ENCODE results near the gene TMEM178B.

The TMEM178B gene

GRCh38 chr7:141251180-141251579, 177.3 kb downstream of the TMEM178B start:
- in situ Hi-C loops (cut with HindIII; ENCODE audit: low sequenced_read_pairs): no loop called here
- H3K4me3 ChIP-seq (ENCODE audit: low read depth, low read length): no peak overlapping the region
- no peak for TF ChIP-seq CTCF (IDR thresholded peaks at IDR 0.05; ENCODE audit: low read depth, low read length, missing control alignments)
- DNase-seq (ENCODE audit: low read depth): no peak

DNA sequence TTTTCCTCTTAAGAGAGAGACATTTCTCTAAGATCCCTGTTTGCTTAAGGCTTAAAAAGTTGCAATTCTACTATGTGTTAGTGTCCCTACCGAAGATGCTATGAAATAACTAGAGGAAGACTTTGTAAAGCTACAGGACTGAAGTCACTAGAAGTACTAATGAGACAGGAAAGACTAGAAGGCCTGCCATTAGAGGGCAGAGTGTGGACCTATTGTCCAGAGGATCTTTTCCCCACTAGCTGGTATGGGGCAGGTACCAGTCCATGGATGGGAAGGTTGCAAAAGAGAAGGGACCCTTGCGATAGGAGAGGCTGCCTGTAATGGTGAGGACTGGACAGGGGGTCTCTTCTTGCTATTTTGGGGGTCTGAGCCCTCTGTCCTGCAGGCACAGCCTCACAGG, 178.1 kb downstream of the TMEM178B start:
- H3K4me3 ChIP-seq (ENCODE audit: low read depth, low read length): no peak overlapping the region
- in situ Hi-C loops (cut with HindIII; ENCODE audit: low sequenced_read_pairs): no loop called here
- no peak for DNase-seq (ENCODE audit: low read depth)
- TF ChIP-seq CTCF (IDR thresholded peaks at IDR 0.05; ENCODE audit: low read depth, low read length, missing control alignments): no peak

DNA sequence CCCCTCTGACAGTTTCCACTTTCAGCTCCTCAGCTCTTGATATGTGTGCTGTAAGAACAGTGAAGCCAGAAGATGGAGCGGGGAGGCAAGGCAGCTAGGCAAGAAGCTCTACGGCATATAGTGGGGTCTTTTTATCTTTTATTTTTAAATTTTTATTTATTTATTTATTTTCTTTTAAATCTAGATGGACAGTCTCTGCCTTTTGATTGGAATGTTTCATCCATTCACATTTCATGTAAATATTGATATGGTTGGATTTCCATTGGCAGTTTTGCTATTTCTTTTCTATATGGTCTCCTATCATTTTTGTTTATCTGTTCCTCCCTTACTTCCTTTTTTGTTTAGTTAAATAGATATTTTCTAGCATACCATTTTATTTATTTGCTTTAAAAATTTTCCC, 183.7 kb downstream of the TMEM178B start:
- no peak for DNase-seq (ENCODE audit: low read depth)
- no peak overlapping the region for H3K4me3 ChIP-seq (ENCODE audit: low read depth, low read length)
- no peak for TF ChIP-seq CTCF (IDR thresholded peaks at IDR 0.05; ENCODE audit: low read depth, low read length, missing control alignments)
- in situ Hi-C loops (cut with HindIII; ENCODE audit: low sequenced_read_pairs): no loop called here

DNA sequence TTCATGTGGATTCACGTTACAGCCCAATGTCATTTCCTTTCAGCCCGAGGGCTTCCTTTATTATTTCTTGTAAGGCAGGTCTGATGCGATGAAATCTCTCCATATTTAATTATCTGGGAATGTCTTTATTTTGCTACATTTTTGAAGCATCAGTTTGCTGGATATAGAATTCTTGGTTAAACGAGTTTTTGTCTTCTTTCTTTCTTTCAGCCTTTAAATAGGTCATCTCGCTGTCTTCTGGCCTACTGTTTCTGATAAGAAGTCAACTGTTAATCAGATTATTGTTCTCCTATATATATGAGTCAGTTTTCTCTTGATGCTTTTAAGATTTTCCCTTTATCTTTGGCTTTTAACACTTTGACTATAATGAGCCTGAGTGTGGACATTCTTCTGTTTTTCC, 184.7 kb downstream of the TMEM178B start:
- DNase-seq (ENCODE audit: low read depth): no peak
- H3K4me3 ChIP-seq (ENCODE audit: low read depth, low read length): no peak overlapping the region
- in situ Hi-C loops (cut with HindIII; ENCODE audit: low sequenced_read_pairs): no loop called here
- no peak for TF ChIP-seq CTCF (IDR thresholded peaks at IDR 0.05; ENCODE audit: low read depth, low read length, missing control alignments)

DNA sequence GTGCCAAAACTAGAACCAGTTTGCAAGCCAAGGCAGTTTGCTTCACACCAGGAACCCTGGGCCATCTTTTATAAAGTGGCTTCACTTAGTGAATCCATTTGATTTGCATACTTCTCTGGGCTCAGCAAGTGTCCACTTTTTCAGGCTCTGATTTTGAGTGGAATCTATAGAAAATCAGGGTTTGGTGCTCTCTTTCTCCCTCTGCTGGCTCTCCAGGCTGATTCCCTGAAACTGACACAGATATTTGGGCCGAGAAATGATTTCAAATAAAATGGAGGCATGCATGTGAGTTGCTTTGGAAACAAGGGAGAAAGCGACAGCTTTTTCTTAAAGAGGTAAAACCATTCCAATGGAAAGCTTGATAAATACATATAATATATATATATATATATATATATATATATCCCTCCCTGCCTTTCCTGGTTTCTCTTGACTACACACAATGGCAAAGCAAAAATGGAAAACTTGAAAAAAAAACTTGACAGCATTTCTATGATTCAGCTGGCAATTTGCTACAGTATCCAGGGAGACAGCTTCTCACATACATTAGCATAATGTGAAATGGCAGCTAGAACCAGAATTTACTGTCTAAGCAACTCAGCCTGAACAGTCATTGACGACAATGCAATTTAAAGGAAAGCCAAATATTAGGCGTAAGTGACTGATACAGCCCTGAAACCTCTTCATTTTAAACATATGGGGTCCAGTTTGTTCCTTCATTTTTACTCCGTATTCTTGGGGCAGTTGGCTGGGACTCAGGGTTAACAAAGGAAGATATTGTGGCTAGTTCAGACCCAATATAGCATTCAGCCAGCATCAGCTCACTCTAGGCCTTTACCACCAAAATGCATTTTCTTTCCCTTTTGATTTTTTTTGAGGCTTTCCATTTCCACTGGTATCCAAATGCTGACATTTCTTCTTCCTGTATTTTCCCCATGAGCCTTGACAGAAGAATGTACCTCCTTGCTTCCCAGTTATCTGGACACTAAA, 188.5 kb downstream of the TMEM178B start:
- in situ Hi-C loops (cut with HindIII; ENCODE audit: low sequenced_read_pairs): loop anchor here (5.0 kb wide), 1 partner anchor 55 kb away; no protein-coding TSS in a partner anchor
- DNase-seq (ENCODE audit: low read depth): no peak
- no peak overlapping the region for H3K4me3 ChIP-seq (ENCODE audit: low read depth, low read length)
- peak; percentile 59 for TF ChIP-seq CTCF (IDR thresholded peaks at IDR 0.05; ENCODE audit: low read depth, low read length, missing control alignments)

DNA sequence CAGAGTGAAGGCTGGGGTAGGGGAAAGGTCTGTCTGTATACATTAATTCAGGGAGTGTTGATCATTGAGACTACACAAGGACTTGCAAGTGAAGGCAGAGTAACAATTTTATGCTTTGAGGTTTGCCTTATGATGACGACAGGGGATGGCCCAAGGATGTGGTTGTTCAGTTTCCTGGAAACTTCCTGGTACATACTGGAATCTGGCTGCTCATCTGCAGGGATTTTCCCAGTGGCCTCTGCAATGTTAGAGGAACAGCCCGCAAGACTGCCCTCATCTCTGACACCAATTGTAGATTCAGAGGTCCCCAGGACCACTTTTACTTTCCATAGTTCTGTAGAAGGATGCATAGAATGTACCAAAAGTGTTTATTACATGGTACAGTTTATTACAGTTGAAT, 189.6 kb downstream of the TMEM178B start:
- in situ Hi-C loops (cut with HindIII; ENCODE audit: low sequenced_read_pairs): loop anchor here (5.0 kb wide), 1 partner anchor 54 kb away; no protein-coding TSS in a partner anchor
- DNase-seq (ENCODE audit: low read depth): no peak
- H3K4me3 ChIP-seq (ENCODE audit: low read depth, low read length): no peak overlapping the region
- TF ChIP-seq CTCF (IDR thresholded peaks at IDR 0.05; ENCODE audit: low read depth, low read length, missing control alignments): no peak
